ENCODE results near the gene ITGAE. TPM values are rescaled to one million over a fixed set of nuclear protein-coding genes. Genes with fewer than 3 reads are reported as not detected.

ITGAE gene
- total and polyA plus RNA-seq, 2 donors from 2014 or later: 16.5 to 46.3 TPM

GRCh38 chr17:3826191-3826590 is 25.2 kb upstream of the ITGAE start:
- Histone ChIP-seq H3K27ac (ENCODE audit: low read depth in 2 of 2, low read length in 2 of 2) (no peak overlapping the region), H3K9ac (ENCODE audit: low read length in 3 of 3) (no peak overlapping the region), H3K36me3 (ENCODE audit: control insufficient read depth in 2 of 3, insufficient read depth in 3 of 3, low read length in 3 of 3) (peaks cover 4 to 39% (median 22%) of the 10 kb centered on the region in 3 donors), H3K9me3 (ENCODE audit: control insufficient read depth in 2 of 3, insufficient read depth in 1 of 3, low read length in 3 of 3) (no peaks in the 10 kb centered on the region), H3K27me3 (ENCODE audit: control insufficient read depth, insufficient read depth, low read length) (no peaks in the 10 kb centered on the region), H3K4me3 (ENCODE audit: low read length in 3 of 3) (no peak overlapping the region), H3K4me1 (ENCODE audit: control insufficient read depth in 2 of 3, insufficient read depth in 2 of 3, low read depth in 1 of 3, low read length in 3 of 3) (peaks cover 0 to 5% (median 0%) of the 10 kb centered on the region in 3 donors)
- FAIRE-seq (no peak), DNase-seq (no peak)
- intact Hi-C loops (cut with DNase I): no loop called here
- TF ChIP-seq CTCF (IDR thresholded peaks at IDR 0.05; ENCODE audit: borderline replicate concordance, extremely low read depth, insufficient read depth): no peak

DNA sequence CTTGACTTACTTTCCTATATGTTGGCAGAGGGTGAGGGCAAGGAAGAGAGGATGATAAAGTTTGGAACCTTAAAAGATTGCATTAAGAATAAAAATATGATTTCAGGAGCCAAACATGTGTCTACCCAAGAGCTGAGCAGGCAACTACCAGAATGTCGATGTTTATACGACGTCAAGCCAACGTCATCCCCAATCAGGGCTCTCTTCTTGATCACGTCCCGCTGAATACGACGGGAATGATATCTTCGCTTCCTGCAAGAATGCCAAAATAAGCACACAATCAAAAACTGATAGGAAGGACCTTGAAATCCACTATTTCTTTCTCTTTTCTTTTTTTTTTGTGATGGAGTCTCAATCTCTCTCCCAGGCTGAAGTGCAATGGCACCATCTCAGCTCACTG is 20.1 kb upstream of the ITGAE start:
- no peak for TF ChIP-seq CTCF (IDR thresholded peaks at IDR 0.05; ENCODE audit: borderline replicate concordance, extremely low read depth, insufficient read depth)

DNA sequence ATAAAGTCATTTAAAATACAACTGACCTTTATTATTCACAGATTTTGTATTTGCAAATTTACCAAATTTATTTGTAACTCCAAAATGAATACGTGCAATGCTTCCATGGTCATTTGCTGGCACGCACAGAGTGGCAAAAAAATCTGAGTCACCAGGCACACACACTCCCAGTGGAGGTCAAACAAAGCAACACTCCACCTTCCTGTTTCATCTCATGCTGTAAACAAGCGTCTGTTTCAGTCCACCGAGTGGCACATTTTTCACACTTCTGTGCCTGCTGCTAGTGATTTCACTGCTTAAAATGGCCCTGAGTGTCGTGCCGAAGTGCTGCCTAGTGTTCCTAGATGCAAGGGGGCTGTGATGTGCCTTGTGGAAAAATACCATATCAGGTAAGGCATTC is 17.8 kb upstream of the ITGAE start:
- Histone ChIP-seq H3K9me3 (ENCODE audit: control insufficient read depth in 2 of 3, insufficient read depth in 1 of 3, low read length in 3 of 3) (no peaks in the 10 kb centered on the region), H3K27me3 (ENCODE audit: control insufficient read depth, insufficient read depth, low read length) (no peaks in the 10 kb centered on the region), H3K4me1 (ENCODE audit: control insufficient read depth in 2 of 3, insufficient read depth in 2 of 3, low read depth in 1 of 3, low read length in 3 of 3) (no peaks in the 10 kb centered on the region), H3K27ac (ENCODE audit: low read depth in 2 of 2, low read length in 2 of 2) (peak overlapping the region in 1 of 2 donors; percentile 44), H3K4me3 (ENCODE audit: low read length in 3 of 3) (no peak overlapping the region), H3K9ac (ENCODE audit: low read length in 3 of 3) (no peak overlapping the region), H3K36me3 (ENCODE audit: control insufficient read depth in 2 of 3, insufficient read depth in 3 of 3, low read length in 3 of 3) (peaks cover 11 to 59% (median 35%) of the 10 kb centered on the region in 3 donors)
- no peak for DNase-seq
- no peak for TF ChIP-seq CTCF (IDR thresholded peaks at IDR 0.05; ENCODE audit: borderline replicate concordance, extremely low read depth, insufficient read depth)
- intact Hi-C loops (cut with DNase I): no loop called here
- FAIRE-seq: no peak

More for the DNA sequence above, 20.1 kb upstream of the ITGAE start:
- H3K9me3 ChIP-seq (ENCODE audit: control insufficient read depth in 2 of 3, insufficient read depth in 1 of 3, low read length in 3 of 3): no peaks in the 10 kb centered on the region
- FAIRE-seq: no peak
- intact Hi-C loops (cut with DNase I): no loop called here
- H3K9ac ChIP-seq (ENCODE audit: low read length in 3 of 3): no peak overlapping the region
- H3K4me3 ChIP-seq (ENCODE audit: low read length in 3 of 3): no peak overlapping the region
- DNase-seq: no peak
- peaks cover 15 to 55% (median 35%) of the 10 kb centered on the region in 3 donors for H3K36me3 ChIP-seq (ENCODE audit: control insufficient read depth in 2 of 3, insufficient read depth in 3 of 3, low read length in 3 of 3)
- no peaks in the 10 kb centered on the region for H3K27me3 ChIP-seq (ENCODE audit: control insufficient read depth, insufficient read depth, low read length)
- H3K4me1 ChIP-seq (ENCODE audit: control insufficient read depth in 2 of 3, insufficient read depth in 2 of 3, low read depth in 1 of 3, low read length in 3 of 3): no peaks in the 10 kb centered on the region
- no peak overlapping the region for H3K27ac ChIP-seq (ENCODE audit: low read depth in 2 of 2, low read length in 2 of 2)

All from kidney (tissue), 14 donors.